Neural cell (in vitro differentiated cells): ENCODE data around the gene SIMC1. TPM values are rescaled to one million over a fixed set of nuclear protein-coding genes. Genes with fewer than 3 reads are reported as not detected.
"Not testable (repeated sequence)": the region's sequence is repeated elsewhere in the genome, so short reads cannot be mapped to it uniquely, and the experiment has no call there.

Experiments
- H2AFZ ChIP-seq: fragments of 200-600, 300-800 bp; sonication (generic), shearing (Covaris generic); 2 replicates; pipeline ENCODE4 v1.6.0; 2014; ENCODE audit warnings: low read depth, mild to moderate bottlenecking, antibody characterized with exemption, low read length, moderate library complexity
- H3F3A ChIP-seq: fragments of 200-600 bp; shearing (Covaris generic); 2 replicates; pipeline ENCODE4 v1.6.1; 2016; ENCODE audit warnings: mild to moderate bottlenecking, moderate library complexity, mixed read lengths, antibody characterized with exemption, low read length; ENCODE audit not compliant: insufficient read depth, poor library complexity, severe bottlenecking
- H3K27ac ChIP-seq: fragments of 200-600, 300-800 bp; sonication (generic), shearing (Covaris generic); 2 replicates; pipeline ENCODE4 v1.5.1; 2014; ENCODE audit warnings: mild to moderate bottlenecking, low read length, moderate library complexity
- H3K27me3 ChIP-seq: fragments of 300-800, 200-600 bp; sonication (generic), shearing (Covaris generic); 2 replicates; pipeline ENCODE4 v1.6.0; 2014; ENCODE audit warnings: mild to moderate bottlenecking, low read depth, low read length, moderate library complexity; ENCODE audit not compliant: insufficient read depth
- H3K36me3 ChIP-seq: fragments of 300-800, 200-600 bp; sonication (generic), shearing (Covaris generic); 2 replicates; pipeline ENCODE4 v1.5.1; 2014; ENCODE audit warnings: mild to moderate bottlenecking, antibody characterized with exemption, low read length, moderate library complexity; ENCODE audit not compliant: insufficient read depth
- H3K4me2 ChIP-seq: fragments of 300-800, 200-600 bp; sonication (generic), shearing (Covaris generic); 2 replicates; pipeline ENCODE4 v1.6.0; 2014; ENCODE audit warnings: mild to moderate bottlenecking, low read length
- H3K4me3 ChIP-seq: fragments of 300-800, 200-600 bp; sonication (generic), shearing (Covaris generic); 2 replicates; pipeline ENCODE4 v1.5.1; 2014; ENCODE audit warnings: mild to moderate bottlenecking, low read length, moderate library complexity
- H3K79me2 ChIP-seq: fragments of 200-600 bp; shearing (Covaris generic); replicated peaks from 2 replicates; pipeline ENCODE4 v1.6.0; 2014; ENCODE audit warnings: mild to moderate bottlenecking, low read length, moderate library complexity; ENCODE audit not compliant: insufficient read depth
- H3K9ac ChIP-seq: fragments of 300-800, 200-600 bp; sonication (generic), shearing (Covaris generic); 2 replicates; pipeline ENCODE4 v1.6.1; 2016; ENCODE audit warnings: mild to moderate bottlenecking, low read length, mixed read lengths
- H3K9me2 ChIP-seq: fragments of 200-600 bp; shearing (Covaris generic); 2 replicates; pipeline ENCODE4 v1.6.1; 2016; ENCODE audit warnings: mild to moderate bottlenecking, low read length, mixed read lengths; ENCODE audit not compliant: insufficient read depth
- H3K9me3 ChIP-seq: fragments of 200-600, 300-800 bp; sonication (generic), shearing (Covaris generic); 2 replicates; pipeline ENCODE4 v1.6.1; 2016; ENCODE audit warnings: mild to moderate bottlenecking, mixed run types, low read length, moderate library complexity, mixed read lengths
- H4K20me1 ChIP-seq: fragments of 200-600 bp; shearing (Covaris generic); 2 replicates; pipeline ENCODE4 v1.6.1; 2016; ENCODE audit warnings: mild to moderate bottlenecking, mixed run types; ENCODE audit not compliant: insufficient read depth
- EP300 ChIP-seq: fragments of 450-650 bp; conservative IDR thresholded peaks from 2 replicates; pipeline ENCODE4 v1.6.1; 2014; ENCODE audit warnings: antibody characterized with exemption, mild to moderate bottlenecking, moderate library complexity; ENCODE audit not compliant: poor library complexity, severe bottlenecking
- EZH2 ChIP-seq: fragments of 200-600, 300-800 bp; shearing (Covaris generic), sonication (generic); IDR thresholded peaks from 2 replicates; pipeline ENCODE4 v1.6.1; 2014; ENCODE audit warnings: antibody characterized with exemption, low read length, borderline replicate concordance, mild to moderate bottlenecking; ENCODE audit not compliant: insufficient read depth, poor library complexity, severe bottlenecking
- MXI1 ChIP-seq: fragments of 450-650 bp; conservative IDR thresholded peaks from 2 replicates; pipeline ENCODE4 v1.6.1; 2014; ENCODE audit warnings: antibody characterized with exemption, mild to moderate bottlenecking; ENCODE audit not compliant: poor library complexity, severe bottlenecking
- POLR2AphosphoS5 ChIP-seq: IDR thresholded peaks from 2 replicates; pipeline ENCODE4 v1.6.1; 2012
- RAD21 ChIP-seq: fragments of 450-650 bp; conservative IDR thresholded peaks from 2 replicates; pipeline ENCODE4 v1.6.1; 2014; ENCODE audit warnings: antibody characterized with exemption, mild to moderate bottlenecking, moderate library complexity
- REST ChIP-seq: IDR thresholded peaks from 2 replicates; pipeline ENCODE4 v1.6.1; 2012; ENCODE audit warnings: borderline replicate concordance
- SMC3 ChIP-seq: fragments of 450-650 bp; conservative IDR thresholded peaks from 2 replicates; pipeline ENCODE4 v1.6.1; 2014; ENCODE audit warnings: antibody characterized with exemption, mild to moderate bottlenecking, moderate library complexity; ENCODE audit not compliant: poor library complexity
- TAF1 ChIP-seq: IDR thresholded peaks from 2 replicates; pipeline ENCODE4 v1.6.1; 2012; ENCODE audit warnings: low read depth
- polyA plus RNA-seq: library from polyadenylated mRNA; depleted of rRNA; stranded (reverse); fragments of >200 nt; gene quantifications from 2 replicates; pipeline ENCODE4 v1.2.3, GENCODE V29; 2014
- TF ChIP-seq, protein P1 (sequence below): fragments of 450-650 bp; IDR thresholded peaks from 2 replicates; pipeline ENCODE4 v1.5.1; 2014; ENCODE audit warnings: antibody characterized with exemption, mild to moderate bottlenecking, moderate library complexity; ENCODE audit not compliant: poor library complexity, severe bottlenecking

The SIMC1 gene
- polyA plus RNA-seq, 1 donor from 2014 or later: 20.7 TPM

GRCh38 chr5:176305356-176305755 lies 67.1 kb downstream of the SIMC1 start:
- H3F3A ChIP-seq, H3K79me2 ChIP-seq, H3K9me2 ChIP-seq, H3K9me3 ChIP-seq, H3K9ac ChIP-seq, H2AFZ ChIP-seq, H3K27me3 ChIP-seq, H3K4me2 ChIP-seq, H4K20me1 ChIP-seq, H3K36me3 ChIP-seq, H3K27ac ChIP-seq, H3K4me3 ChIP-seq: not testable (repeated sequence)

- Histone ChIP-seq H3K27ac (no peak overlapping the region), H3F3A (no peaks in the 10 kb centered on the region), H4K20me1 (no peaks in the 10 kb centered on the region), H3K9ac (no peak overlapping the region), H3K36me3 (no peaks in the 10 kb centered on the region), H3K4me3 (no peak overlapping the region), H2AFZ (no peak overlapping the region), H3K9me3 (no peaks in the 10 kb centered on the region), H3K79me2 (no peaks in the 10 kb centered on the region), H3K27me3 (no peaks in the 10 kb centered on the region), H3K9me2 (no peaks in the 10 kb centered on the region), H3K4me2 (no peak overlapping the region)
- TF ChIP-seq REST (no peak), SMC3 (no peak), POLR2AphosphoS5 (no peak), RAD21 (no peak), EZH2 (no peak), EP300 (no peak), MXI1 (no peak), TAF1 (no peak)
- TF ChIP-seq, protein P1, sequence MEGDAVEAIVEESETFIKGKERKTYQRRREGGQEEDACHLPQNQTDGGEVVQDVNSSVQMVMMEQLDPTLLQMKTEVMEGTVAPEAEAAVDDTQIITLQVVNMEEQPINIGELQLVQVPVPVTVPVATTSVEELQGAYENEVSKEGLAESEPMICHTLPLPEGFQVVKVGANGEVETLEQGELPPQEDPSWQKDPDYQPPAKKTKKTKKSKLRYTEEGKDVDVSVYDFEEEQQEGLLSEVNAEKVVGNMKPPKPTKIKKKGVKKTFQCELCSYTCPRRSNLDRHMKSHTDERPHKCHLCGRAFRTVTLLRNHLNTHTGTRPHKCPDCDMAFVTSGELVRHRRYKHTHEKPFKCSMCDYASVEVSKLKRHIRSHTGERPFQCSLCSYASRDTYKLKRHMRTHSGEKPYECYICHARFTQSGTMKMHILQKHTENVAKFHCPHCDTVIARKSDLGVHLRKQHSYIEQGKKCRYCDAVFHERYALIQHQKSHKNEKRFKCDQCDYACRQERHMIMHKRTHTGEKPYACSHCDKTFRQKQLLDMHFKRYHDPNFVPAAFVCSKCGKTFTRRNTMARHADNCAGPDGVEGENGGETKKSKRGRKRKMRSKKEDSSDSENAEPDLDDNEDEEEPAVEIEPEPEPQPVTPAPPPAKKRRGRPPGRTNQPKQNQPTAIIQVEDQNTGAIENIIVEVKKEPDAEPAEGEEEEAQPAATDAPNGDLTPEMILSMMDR: no peak
Observed at GRCh38 chr5:176317534-176318374, 79.5 kb downstream of the SIMC1 start.
